GM21526 (cell line): ENCODE data around the gene KRTAP12-2.

Experiments
- ATAC-seq: cut with Tn5 transposase; IDR thresholded peaks from one replicate; pipeline ENCODE4 v1.9.1; 2021; ENCODE audit warnings: moderate library complexity; ENCODE audit not compliant: unreplicated experiment, low FRiP score

KRTAP12-2 gene, protein sequence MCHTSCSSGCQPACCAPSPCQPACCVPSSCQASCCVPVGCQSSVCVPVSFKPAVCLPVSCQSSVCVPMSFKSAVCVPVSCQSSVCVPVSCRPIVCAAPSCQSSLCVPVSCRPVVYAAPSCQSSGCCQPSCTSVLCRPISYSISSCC

DNA sequence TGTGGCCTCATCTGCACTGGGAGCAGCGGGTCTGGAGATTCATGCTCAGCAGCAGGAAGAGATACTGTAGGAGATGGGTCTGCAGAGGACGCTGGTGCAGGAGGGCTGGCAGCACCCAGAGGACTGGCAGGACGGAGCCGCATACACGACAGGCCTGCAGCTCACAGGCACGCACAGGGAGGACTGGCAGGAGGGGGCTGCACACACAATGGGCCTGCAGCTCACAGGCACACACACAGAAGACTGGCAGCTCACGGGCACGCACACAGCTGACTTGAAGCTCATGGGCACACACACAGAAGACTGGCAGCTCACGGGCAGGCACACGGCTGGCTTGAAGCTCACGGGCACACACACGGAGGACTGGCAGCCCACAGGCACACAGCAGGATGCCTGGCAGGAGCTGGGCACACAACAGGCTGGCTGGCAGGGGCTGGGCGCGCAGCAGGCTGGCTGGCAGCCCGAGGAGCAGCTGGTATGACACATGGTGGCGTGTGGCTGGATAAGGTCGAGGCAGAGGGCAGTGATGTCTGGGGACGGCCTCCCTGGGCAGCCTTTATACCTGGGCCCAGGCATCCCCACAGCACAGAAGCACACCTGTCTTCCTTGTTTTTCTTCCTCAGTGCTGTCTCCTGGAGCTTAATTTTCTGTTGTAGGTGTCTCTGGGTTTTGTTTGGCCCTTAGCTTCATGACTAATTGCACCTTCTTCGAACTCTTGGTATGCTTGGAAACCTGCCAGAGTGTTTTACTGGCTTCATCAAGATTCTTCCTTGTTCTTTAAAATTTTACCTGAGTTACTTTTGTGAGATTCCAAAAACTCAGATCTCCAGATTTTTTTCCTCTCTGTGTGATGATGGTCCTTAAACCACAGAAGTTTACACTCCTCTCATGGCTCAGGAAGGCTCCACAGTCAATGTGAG, at the start of gene KRTAP12-2:
KRTAP12-2 (minus strand) TSS at position 527 of the 920 bp plus-strand sequence; CDS start at position 486, 41 bp downstream.
- no peak for ATAC-seq

DNA sequence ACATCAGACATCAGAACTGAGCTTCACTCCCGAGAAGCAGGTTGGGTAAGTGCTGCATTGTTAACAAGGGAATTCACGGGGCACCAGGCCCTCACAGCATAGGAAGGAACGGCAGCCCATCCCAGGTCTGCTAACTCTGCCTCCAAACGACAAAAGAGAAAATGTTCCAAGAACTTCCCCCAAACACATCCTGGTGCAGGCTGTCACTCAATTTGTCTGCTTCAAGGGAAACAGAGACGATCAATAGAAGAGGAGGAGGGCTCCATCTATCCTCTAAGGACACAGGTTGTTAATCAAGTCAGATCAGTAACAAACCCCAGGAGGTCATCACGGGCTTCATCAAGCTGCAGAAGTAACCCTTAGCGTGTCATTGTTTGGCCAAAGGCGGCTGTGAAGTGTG, 48.2 kb upstream of the KRTAP12-2 start:
- no peak for ATAC-seq

DNA sequence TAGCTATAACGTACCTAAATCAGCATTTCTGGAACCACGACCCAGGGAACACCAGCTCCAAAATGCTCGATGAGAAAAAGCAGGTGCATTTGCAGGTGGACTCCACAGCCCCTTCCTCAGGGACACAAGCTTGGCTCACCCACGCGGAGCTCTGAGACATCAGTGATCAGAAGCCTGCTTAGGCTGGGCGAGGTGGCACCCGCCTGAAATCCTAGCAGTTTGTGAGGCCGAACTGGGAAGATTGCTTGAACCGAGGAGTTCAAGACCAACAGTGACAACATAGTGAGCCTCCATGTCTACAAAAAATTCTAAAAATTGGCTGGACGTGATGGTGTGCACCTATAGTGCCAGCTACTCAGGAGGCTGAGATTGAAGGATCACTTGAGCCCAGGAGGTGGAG, 47.1 kb upstream of the KRTAP12-2 start:
- ATAC-seq = no peak

DNA sequence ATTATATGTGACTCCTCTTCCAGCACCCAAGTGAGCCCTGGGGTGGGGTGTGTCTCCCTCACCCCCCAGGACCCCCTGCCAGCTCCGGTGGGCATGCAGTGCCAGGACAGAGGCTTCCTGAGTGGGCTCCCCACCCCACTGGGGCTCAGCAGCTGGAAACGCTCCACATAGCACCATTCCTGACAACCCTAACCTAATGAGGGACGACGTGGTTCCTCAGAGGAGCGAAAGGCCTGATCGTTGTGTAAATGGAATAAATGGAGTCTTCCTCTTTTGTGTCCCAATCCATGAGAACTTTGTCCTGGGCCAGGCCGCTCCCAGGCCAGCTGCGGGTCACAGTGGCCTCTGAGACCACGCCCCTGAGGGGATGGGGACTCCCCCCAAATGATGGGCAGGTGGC, 46.4 kb upstream of the KRTAP12-2 start:
- no peak for ATAC-seq

DNA sequence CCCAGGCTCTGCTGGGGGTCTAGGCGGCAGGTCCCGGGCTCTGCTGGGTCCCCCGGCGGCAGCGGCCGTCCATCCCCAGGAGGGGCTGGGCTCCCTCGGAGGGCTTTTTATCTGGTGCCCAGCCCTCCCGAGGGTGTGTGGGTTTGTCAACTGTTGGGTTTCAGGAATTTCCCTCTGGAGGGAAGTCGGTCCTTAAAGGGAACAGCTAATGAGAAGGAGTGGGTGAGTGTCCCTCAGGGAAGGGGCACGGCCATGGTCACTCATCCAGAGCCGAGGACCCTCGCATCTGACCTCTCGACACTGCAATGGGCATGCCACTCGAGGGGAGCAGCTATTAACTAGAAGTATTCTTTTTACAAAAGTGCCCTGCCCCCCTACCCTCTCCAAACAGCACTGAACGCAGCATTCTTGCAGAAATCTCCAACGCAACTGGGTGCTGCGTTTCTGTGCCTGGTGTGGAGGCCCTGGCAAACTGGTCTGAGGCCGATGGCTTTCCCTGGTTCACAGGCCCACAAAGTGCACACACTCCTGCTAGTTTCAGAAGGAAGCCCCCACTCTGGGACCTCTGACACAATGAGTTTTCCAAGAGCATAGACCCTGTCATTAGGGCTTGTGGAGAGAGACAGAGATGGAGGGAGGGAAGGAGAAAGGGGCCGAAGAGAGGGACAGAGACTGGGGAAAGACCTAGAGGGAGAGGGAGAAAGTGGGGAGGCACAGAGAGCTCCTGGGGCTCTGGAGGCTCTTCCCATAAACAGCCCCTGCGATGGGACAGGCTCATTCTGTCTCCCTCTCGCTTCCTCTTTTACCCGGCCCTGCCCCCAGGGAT, 45.7 kb upstream of the KRTAP12-2 start:
- no peak for ATAC-seq

DNA sequence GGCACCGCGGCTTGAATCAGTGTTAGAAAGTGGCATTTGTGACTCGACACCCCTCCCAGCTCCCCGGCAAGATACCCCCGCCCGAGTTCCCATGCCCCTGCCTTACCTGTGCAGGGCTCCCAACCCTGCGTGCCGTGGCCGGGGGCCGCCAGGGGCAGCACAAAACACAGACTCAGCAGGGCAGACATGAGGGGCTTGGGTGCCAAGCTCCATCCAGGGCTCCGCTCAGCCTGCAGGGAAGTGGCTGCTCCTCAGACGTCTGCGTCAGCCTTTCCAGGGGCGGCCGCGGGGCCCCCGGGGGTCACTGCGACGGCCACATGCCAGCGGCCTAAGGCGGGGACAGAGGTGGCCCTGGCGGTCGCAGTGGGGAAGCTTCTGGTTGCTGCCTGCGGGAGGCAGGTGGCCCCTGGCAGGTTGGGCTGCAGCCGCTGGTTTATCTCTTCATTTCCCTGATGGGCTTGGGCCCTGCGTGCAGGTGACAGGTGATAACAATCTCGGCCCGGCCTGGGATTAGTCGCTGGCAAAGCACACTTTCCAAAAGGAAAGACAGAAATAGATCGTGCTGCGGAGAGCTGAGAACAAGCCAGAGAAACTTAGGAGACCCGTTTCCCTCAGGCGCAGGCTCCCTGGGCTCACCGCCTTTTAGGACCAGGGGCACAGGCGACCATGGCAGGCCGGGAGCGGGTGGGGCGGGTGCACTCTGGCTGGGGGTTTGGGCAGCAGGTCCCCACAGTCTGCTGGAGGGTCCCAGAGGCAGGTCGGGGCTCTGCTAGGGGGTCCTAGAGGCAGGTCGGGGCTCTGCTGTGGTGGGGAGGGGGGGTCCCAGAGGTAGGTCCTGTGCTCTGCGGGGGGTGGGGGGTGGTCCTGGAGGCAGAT, 44.8 kb upstream of the KRTAP12-2 start, which contains the start of gene TSPEAR:
TSPEAR (minus strand) TSS at position 246 of the 876 bp plus-strand sequence; CDS start at position 188, 58 bp downstream.
- no peak for ATAC-seq

DNA sequence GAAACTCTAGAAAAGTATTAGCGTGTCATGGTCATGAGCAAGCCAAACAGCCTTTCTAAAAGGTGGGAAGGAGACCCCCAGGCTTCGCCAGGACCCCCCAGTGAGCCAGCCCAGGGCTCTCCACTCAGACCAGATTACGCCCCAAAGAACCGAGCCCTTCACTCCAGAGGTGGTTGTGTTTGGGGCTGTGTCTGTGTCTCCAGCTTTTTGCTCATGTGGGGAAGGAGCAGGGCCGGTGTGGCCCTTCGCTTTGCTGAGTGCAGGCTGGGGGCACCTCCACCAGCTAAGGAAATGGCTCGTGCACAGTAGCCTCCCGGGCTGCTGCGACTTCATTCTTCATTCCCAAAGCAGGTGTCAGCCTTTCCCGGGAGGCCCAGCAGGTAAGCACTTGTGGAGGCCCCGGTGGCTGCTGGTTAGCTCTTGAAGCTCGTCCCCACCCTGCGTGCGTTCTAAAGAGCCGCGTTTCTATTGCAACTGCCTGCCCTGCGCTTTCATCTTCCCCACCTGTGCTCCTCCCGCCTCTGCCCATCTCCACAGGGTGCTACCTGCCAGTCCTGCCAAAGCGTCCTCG, 44.1 kb upstream of the KRTAP12-2 start:
- ATAC-seq = no peak

DNA sequence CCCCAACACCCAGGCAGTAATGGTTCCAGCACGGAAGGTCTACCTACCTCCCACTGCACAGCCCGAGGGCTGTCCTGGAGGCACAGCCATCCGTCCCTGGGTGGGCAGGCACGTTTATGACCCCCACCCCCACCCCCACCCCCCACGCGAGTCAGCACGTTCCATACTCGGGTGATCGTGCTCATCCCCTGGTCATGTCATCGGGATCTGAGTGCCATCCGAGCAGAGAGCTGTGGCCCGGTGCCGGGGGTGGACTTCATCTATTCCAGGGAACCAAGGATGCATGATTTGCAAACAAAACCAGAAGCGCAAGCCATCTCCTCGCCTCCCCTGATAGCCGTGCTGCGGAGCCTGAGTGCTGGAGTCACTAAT, 43.6 kb upstream of the KRTAP12-2 start:
- ATAC-seq = no peak

DNA sequence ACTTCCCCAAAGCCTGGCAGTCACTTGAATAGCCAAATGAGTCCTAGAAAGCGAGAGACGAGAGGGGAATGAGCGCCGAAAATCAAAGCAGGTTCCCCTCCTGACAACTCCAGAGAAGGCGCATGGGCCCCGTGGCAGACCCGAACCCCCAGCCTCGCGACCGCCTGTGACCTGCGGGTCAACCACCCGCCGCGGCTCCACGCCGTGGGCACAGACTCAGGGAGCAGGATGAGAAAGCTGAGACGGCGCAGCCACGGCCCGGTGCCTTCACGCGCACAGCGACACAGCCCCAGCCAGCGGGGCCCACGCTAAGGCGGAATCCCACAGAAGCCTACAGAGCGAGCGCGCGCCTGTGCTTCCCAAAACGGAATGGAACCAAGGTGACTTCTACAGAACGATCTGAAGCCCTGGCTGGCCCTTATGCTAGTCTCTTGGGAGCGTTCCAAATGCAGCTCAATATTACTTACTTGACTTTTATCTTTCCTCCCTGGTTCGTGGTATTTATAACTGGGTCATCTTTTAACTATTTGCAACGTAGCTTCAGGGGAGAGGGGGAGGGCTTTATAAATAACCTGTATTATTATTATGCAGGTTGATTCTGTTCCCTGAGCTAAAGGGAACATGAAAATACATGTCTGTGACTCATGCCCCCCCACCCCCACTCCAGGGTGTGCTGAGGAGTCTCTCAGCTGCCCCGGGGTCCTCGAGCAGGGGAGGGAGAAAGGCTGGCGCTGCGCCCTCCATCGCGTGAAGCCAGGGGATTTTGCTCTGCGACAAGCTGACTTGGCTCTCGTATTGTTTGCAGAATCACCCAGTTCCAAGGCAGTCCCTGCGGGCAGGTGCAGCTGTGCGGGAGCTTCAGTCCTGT, 42.9 kb upstream of the KRTAP12-2 start:
- ATAC-seq = no peak

DNA sequence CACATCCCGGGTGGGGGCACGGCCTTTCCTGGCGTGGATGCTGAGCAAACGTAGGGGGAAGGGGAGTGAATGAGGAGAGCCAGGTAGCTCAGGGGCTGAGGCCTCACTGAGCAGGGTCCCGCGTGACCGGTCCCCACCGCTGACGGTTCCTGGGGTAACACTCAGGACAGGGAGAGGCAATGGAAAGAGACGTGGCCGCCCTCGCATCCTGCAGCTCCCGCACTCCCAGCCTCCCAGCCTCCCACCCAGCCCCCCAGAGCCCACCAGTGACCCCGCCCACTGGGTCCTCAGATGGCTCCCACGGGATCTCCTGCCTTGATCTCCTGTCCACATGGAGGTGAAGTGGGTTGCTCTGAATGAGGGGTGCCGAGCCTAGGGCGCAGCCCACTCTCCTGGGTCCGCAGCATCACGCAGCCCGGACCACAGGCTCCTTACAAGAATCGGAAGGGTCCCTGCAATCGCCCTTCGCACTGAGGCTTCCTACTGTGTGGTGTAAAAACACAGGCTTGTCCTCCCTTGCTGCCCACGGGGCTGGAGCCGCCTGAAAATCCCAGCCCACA, 42.2 kb upstream of the KRTAP12-2 start:
- no peak for ATAC-seq

DNA sequence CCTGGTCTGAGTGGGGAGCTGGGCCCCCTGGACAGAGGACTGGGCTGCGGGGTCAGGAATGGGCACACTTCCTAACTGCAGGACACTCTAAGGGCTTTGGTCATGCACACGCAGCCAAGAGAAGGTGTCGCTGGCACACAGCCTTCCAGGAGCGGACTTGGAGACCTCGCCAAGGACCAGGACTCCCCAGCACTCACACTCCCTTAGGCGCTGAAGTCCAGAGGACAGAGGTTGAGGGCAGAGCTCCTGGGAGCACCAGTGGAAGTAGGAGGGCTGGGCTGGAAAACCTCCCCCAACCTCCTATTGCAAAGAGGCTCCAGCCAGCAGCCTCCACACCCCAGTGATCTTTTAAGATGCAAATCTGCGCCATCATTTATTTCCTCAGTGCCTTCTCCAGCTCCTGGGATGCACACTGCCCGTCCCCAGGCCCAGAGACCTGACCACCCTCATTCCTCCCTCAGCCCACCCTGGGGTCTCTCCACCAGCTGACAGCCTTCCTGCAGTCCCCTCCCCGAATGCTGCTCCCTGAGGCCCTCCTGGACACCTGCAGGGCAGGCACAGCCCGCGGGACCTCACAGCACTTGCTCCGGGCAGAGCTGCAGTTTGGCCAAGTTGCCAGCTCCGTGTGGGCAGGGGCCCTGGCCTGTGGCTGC, 41.6 kb upstream of the KRTAP12-2 start:
- ATAC-seq = no peak

DNA sequence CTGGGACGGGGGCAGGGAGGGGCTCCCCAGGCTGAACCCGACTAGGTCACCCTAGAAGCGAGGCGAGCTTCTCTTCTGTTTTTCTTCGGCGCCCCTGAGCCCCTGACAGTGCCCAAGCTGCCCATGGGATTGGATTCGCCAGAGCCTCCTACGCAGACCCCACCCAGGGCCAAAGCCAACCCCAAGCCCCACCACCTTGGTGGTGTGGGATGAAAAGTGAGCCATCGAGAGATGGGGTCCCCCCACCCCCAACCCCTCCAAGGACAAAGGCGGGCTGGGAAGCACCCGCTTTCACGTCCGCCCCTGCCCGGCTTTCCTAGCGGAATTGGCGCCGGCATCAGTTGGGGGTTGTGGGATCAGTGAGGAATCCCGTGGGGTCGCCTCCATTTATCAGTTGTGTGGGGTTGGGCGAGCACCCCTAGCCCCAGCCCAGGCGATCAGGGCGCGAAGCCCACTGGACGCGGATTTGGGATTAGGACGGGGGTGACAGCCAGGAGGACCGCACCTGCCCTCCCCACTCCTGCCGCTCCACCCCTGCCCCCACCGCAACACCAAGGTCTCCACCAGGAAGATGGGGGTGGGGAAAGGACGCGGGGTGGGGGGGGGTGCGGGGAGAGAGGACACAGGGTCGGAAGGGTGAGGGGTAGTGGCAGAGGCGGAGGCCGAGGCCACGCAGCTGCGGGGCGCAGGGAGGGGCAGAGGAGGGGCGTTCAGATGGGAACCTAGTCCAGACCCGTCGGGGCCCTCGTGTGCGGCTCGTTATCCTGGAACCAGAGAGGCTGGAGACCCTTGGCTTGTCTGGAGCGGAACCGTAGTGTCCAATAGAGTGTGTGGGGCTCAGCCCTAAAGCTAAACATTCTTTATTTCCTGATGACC, 40.2 kb upstream of the KRTAP12-2 start:
- ATAC-seq = no peak

DNA sequence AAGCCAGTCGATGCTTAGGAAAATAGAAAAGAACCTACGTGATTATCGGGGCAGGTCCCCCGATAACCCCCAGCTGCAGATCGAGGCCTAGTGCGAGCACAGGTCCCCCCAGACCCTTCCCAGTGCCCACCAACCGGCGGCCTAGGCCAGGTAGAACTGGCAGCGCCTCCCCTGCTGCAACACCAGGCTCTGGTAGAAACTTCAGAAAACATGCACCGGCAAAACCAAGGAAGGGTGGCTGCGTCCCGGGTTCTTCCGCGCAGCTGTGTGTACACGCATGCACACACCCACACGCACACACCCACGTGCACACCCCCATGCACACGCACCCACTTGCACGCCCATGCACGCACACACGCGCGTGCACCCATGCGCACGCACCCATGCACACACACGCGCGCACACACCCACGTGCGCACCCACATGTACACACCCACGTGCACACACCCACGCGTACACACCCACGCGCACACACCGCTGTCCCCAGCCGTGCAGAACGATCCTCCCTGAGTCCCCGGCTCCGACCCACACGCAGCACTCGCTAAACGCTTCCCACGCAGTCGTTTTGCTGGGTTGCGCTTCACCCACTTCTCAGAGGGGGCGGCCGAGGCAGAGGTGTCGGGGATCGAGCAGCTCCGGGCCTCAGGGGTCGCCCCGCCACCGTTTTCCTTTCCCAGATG, 39.4 kb upstream of the KRTAP12-2 start:
- ATAC-seq = no peak

DNA sequence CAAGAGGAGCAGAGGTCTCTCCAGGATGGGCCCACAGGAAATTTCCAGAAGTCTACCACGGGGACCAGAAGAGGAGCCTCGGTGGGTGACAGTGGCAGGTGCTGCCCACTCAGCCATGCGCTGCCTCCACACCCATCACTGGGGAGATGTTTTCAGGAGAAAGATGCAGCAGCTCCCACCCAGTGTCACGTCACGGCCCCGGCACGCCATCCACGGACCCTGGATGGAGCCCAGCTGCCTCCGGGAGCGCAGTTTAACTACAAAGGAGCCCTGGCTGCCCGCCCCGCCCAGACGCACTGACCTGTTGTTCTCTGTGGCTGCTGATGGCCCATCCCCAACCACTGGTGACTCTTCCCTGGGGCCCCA, 37.9 kb upstream of the KRTAP12-2 start:
- no peak for ATAC-seq

DNA sequence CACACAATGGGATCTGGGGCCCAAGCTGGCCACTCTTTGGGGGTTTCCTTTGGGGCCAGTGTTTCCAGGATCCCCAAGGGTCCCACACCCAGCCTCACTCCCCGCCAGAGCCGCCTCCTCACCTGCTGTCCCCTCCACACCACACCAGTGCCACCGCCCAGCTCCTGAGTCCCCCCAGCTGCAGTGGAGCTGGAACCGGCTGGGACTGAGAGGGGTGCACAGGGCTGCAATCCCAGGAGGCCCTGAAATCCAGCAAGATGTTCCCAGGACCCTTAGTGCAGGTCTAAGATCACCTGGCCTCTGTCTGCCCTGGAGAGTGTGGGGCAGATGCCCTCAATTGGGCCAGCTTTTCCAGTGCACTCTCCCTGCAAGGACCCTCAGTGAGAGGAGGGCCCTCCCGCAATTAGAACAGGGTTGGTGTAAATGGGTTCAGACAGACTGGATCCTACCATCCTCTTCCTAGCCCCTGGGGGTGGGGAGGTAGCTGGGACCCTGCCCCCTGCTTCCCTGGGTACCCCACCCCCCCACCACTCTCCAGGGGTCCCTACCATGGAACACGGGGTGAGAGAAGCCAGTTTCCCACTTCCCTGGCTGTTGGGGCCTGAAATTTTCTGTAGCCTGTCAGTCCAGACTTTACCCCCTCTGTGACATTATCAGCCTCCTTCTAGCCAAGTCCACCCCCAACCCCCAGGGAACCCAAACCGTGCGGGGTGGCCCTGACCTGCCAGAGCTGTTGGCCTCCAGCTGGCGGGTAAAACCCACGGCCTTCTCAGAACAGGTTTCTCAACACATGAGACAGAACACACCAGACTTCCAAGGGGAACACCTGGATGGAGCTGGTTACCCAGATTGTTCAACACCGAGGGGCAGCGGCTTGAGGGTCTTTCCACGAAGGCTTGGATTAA, 37.3 kb upstream of the KRTAP12-2 start:
- no peak for ATAC-seq
